ENCODE results near the gene SH3RF2.
"Not testable (repeated sequence)": the region's sequence is repeated elsewhere in the genome, so short reads cannot be mapped to it uniquely, and the experiment has no call there.

The SH3RF2 gene, protein sequence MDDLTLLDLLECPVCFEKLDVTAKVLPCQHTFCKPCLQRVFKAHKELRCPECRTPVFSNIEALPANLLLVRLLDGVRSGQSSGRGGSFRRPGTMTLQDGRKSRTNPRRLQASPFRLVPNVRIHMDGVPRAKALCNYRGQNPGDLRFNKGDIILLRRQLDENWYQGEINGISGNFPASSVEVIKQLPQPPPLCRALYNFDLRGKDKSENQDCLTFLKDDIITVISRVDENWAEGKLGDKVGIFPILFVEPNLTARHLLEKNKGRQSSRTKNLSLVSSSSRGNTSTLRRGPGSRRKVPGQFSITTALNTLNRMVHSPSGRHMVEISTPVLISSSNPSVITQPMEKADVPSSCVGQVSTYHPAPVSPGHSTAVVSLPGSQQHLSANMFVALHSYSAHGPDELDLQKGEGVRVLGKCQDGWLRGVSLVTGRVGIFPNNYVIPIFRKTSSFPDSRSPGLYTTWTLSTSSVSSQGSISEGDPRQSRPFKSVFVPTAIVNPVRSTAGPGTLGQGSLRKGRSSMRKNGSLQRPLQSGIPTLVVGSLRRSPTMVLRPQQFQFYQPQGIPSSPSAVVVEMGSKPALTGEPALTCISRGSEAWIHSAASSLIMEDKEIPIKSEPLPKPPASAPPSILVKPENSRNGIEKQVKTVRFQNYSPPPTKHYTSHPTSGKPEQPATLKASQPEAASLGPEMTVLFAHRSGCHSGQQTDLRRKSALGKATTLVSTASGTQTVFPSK

GRCh38 chr5:145936401-145937131, at the start of gene SH3RF2:
Gene SH3RF2, plus strand, starts transcription at chr5:145936578. Its CDS starts 1,351 bp downstream, at chr5:145937929.
- DNase-seq: peak; percentile 15

DNA sequence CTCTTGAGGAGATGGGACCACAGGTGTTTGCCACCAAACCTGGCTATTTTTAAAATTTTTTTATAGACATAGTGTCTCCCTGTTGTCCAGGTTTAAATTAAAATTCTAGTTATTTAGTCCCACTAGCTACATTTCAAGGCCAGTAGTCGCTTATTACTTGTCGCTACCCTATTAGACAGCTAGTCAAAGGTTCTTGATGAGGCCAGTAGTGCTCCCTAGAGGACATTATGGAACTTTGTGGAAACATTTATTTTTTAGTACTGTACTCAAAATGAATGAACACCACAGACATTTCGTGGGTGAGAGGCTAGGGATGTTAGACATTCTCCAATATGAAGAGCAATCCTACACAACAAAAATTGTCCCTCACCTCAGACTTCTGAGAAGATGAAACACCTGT, 49.2 kb upstream of the SH3RF2 start:
- DNase-seq: no peak

- DNase-seq: no peak
Measured at GRCh38 chr5:145887976-145888574, 48.3 kb upstream of the SH3RF2 start.

GRCh38 chr5:145889611-145890010, 46.8 kb upstream of the SH3RF2 start:
- DNase-seq: no peak

- DNase-seq: not testable (repeated sequence)
Measured at GRCh38 chr5:145891378-145891777, 45.0 kb upstream of the SH3RF2 start.

GRCh38 chr5:145898171-145898570, 38.2 kb upstream of the SH3RF2 start:
- DNase-seq: no peak

DNA sequence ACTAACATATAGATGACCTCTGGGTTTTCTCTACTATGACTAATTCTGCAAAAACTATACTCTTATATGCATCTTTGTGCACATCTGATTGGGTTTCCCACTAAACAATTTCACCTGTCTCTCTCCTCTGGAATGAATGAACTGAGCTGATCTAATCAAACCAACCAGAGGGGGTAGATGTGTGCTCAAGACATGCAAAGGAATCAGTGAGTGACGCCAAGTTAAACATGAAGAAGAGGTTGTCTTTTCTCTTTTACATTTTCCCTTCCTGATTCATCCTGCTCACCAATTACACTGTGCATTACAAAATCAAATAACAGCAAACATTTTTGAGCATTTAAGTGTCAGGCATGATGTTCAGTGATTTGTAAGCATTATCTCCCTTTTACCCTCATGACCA, 34.0 kb upstream of the SH3RF2 start:
- DNase-seq: no peak

DNA sequence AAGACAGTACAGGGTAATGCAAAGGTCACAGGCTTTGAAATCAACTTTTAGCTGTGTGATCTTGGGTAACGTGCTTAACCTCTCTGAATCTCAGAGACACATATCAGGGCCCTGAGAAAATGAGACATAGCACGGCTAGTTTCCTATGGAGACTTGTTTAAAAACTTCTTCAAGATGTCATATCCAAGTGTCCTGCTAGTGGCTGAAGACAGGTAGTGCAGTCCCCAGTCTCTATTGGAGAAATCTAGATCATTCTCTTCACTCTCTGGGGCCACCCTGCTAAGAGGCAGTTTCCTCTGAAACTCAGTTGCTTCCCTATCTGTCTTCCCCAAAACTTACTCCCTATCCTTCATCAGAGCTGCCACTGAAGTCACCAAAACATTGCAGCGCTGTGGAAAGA, 33.3 kb upstream of the SH3RF2 start:
- DNase-seq: no peak

DNA sequence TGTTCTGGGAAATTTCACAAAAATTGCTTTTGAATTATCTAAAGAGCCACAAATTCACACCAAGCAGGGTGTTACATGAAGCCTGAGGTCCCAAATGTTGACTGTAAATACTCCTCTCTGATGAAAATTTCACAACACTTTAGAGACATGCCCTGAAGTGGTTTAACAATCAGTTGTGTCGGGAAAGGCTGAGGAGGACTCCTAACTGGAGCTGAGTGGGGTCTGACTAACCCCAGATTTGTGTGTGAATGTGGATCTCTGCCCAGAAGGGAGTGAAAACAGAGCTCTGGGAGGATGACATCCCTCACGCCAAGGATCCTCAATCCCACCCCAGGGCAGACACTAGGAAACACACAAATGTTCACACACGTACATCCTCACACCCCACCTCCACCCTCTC, 32.5 kb upstream of the SH3RF2 start:
- no peak for DNase-seq

- no peak for DNase-seq
Measured at GRCh38 chr5:145904743-145905142, 31.6 kb upstream of the SH3RF2 start.

- DNase-seq: no peak
Measured at GRCh38 chr5:145906401-145906800, 30.0 kb upstream of the SH3RF2 start.

- DNase-seq: no peak
Measured at GRCh38 chr5:145908206-145908960, 28.0 kb upstream of the SH3RF2 start.

GRCh38 chr5:145911164-145911563, 25.2 kb upstream of the SH3RF2 start:
- no peak for DNase-seq

GRCh38 chr5:145912019-145912418, 24.4 kb upstream of the SH3RF2 start:
- DNase-seq: no peak

DNA sequence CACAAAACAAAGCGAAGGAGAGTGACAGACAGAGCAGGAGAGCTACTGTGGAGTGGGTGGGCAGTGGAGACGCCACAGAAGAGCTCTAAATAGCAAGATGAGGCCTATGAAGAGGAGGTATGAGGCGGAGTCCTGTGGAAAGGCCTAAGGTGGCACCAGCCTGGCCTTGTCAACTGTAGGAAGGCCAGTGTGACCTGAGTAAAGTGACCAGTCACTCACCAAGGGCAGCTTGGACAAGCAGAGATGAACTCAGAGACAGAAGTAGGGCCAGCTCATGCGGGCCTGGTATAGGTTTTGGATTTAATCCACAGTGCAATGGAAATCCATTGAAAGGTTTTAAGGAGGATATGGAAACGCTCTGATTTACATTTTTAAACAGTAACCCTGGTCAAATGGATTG, 23.8 kb upstream of the SH3RF2 start:
- DNase-seq: no peak

DNA sequence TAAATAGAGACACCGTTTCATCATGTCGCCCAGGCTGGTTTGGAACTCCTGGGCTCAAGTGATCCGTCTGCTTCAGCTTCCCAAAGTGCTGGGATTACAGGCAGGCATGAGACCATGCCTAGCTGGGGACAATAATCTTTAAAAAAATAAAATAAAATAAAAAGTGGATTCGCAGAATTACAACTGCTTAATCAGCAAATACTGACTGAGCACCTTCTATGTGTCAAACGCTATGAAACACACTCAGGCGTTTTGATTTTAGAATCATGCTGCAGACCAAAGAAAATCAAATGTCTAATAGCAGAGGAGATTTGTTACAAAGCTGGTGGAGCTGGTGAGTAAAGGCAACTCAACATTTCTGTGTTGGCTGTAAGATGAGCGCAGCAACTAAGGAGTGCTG, 22.7 kb upstream of the SH3RF2 start:
- DNase-seq: no peak

DNA sequence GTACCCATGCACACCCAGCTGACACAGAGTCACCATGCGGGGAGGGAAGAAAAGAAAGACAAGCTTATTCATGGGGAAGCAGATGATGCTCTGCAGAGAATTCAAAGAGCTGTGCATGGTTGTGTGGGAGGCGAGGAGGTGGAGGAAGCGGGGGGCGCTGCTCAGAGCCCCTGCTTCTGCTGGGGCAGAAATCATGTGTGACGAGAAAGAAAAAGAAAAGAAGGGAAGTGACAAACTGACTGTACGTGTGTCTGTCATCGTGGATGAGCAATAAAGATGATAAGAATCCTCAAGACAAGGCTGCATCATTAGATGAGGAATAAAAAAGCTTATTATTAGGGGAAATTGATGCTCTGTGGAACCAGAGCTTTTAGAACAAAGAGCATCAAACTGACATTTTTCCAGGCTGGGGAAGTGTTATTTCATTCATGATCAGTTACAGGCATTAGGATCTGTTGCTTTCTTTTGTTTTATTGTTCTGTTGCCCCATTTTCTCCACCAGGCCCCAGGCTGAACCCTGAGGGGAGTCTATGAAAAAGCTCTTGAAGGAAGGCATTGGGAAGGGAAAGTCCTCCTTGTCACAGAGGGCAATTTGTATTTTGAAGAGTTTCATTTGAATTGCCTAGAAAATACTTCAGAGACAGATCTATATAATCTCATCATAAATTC, 20.3 kb upstream of the SH3RF2 start:
- DNase-seq: no peak

DNA sequence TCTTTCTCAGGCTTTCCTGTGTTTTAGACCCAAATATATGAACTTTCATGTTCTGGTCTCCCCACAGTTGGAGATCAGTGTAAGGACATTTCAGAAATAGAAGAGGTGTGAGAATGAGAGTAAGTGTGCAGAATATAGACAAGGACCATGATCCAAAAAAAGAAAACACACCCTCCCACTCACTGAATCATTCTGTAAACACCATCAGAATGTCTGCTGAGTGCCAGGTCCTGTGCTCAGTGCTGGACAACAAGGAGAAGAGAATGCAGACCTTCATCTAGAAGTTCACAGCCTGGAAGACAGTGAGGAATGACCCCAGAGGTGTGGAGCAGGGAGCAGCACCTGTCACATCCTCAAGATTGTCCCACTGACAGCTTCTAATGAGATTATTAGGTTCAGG, 19.1 kb upstream of the SH3RF2 start:
- no peak for DNase-seq

DNA sequence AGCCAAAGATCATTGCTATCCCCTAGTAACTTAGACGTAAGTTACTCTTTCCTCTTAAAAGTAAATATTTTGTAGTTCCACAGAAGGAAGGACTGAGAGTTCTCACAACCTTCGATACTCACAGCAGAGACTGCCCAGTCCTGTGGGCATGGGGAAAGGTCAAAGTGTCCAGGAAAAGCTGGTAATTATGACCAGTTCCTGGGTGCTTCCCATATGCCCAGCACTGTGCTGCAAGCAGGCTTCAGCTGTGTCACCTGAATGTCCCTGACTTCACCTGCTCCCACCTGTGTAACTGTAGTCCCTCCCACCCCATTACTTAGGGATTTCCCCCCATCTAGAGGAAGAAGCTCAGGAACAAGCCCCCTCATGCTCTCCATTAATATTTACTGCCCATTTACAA, 18.0 kb upstream of the SH3RF2 start:
- DNase-seq: no peak

GRCh38 chr5:145919413-145919812, 17.0 kb upstream of the SH3RF2 start:
- DNase-seq: no peak

DNA sequence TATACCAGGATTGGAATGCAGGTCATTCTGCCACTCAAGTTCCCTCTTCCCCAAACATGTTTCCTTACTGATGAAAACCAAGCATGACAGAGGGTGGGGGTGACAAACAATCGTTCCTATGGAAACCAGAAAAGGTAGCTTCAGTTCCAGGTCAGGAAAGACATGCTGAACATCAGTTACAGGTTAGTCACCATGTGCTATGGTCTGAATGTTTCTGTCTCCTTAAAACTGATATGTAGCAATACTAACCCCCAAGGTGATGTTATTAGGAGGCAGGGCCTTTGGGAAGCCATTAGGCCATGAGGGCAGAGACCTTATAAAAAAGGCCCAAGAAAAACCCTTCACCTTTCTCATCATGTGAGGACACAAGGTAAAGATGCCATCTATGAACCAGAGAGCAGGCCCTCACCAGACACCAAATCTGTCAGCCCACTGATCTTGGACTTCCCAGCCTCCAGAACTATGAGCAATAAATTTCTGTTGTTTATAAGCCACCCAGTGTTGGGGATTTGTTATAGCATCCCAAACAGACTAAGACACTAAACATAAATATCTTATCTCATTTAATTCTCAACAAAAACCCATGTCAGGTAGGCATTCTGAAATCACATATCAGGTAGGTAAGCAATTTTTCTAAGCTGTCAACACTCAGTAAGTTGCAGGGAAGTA, 15.7 kb upstream of the SH3RF2 start:
- DNase-seq: no peak
